Measurements from ENCODE around the gene CAPZA3. TPM values are rescaled to one million over a fixed set of nuclear protein-coding genes. Genes with fewer than 3 reads are reported as not detected.
"Not testable (repeated sequence)": the region's sequence is repeated elsewhere in the genome, so short reads cannot be mapped to it uniquely, and the experiment has no call there.

The CAPZA3 gene
- total RNA-seq, 2 donors from 2014 or later, result 6.4 TPM; not detected in 1

DNA sequence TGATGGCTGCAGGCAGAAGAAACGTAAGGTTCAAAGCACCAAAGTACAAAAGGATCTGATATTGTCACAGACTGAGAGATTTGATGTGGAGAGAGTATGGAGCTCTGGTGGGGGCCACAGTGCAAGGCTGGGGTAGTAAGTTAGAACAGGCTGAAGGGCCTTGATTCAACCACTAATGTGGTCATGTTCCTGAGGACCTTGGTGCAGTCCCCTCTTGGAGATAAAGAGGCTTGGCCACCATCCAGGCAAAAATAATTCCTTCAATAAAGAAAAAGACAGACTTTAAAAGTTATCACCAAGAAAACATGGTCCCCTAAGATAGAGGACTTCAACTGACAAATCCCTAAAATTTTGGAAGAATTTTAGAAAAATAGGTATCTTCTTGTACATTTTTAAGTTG is 17.4 kb downstream of the CAPZA3 start:
- no peaks in the 10 kb centered on the region for H3K36me3 ChIP-seq
- H3K4me3 ChIP-seq, result no peak overlapping the region
- DNase-seq (ENCODE audit: low spot score), result no peak
- no peaks in the 10 kb centered on the region for H3K27me3 ChIP-seq (replicated peaks; ENCODE audit: insufficient read depth)
- TF ChIP-seq POLR2AphosphoS5 (IDR thresholded peaks at IDR 0.05) (no peak), POLR2A (IDR thresholded peaks at IDR 0.05) (no peak)
- TF ChIP-seq, protein P1, sequence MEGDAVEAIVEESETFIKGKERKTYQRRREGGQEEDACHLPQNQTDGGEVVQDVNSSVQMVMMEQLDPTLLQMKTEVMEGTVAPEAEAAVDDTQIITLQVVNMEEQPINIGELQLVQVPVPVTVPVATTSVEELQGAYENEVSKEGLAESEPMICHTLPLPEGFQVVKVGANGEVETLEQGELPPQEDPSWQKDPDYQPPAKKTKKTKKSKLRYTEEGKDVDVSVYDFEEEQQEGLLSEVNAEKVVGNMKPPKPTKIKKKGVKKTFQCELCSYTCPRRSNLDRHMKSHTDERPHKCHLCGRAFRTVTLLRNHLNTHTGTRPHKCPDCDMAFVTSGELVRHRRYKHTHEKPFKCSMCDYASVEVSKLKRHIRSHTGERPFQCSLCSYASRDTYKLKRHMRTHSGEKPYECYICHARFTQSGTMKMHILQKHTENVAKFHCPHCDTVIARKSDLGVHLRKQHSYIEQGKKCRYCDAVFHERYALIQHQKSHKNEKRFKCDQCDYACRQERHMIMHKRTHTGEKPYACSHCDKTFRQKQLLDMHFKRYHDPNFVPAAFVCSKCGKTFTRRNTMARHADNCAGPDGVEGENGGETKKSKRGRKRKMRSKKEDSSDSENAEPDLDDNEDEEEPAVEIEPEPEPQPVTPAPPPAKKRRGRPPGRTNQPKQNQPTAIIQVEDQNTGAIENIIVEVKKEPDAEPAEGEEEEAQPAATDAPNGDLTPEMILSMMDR (IDR thresholded peaks at IDR 0.05), result no peak
- H3K27ac ChIP-seq, result no peak overlapping the region
- H3K9me3 ChIP-seq, result no peaks in the 10 kb centered on the region
- intact Hi-C loops (cut with DNase I), result no loop called here
- H3K4me1 ChIP-seq (replicated peaks), result no peaks in the 10 kb centered on the region
- 91% methylated on average over 1 of the region's 1 CpG for WGBS

GRCh38 chr12:18766479-18766878 is 28.6 kb downstream of the CAPZA3 start:
- H3K27me3 ChIP-seq (replicated peaks; ENCODE audit: insufficient read depth); intact Hi-C loops (cut with DNase I); H3K9me3 ChIP-seq; H3K4me1 ChIP-seq (replicated peaks); H3K27ac ChIP-seq; H3K36me3 ChIP-seq; DNase-seq (ENCODE audit: low spot score); H3K4me3 ChIP-seq: not testable (repeated sequence)
- 69% methylated on average over 1 of the region's 1 CpG for WGBS

DNA sequence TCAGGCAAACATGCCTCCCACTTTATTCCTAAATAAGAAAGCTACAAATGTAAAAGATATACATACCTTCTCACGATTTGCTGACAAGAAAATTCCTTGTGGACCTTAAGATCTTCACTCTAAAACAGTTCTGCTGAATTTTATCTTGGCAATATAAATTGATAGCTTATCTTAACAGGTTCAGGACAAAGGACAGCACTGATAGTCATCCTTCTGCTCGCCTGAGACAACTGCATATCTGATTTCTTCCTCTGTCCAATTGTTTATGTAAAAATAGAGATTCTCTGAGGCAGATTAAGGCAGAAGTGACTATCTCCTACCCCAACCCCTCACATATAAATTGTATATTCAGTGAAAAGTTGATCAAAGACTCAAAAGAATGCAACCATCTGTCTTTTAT is 44.9 kb downstream of the CAPZA3 start:
- no peaks in the 10 kb centered on the region for H3K9me3 ChIP-seq
- H3K4me3 ChIP-seq, result no peak overlapping the region
- no peaks in the 10 kb centered on the region for H3K4me1 ChIP-seq (replicated peaks)
- H3K36me3 ChIP-seq, result no peaks in the 10 kb centered on the region
- intact Hi-C loops (cut with DNase I), result no loop called here
- no peak overlapping the region for H3K27ac ChIP-seq
- no peaks in the 10 kb centered on the region for H3K27me3 ChIP-seq (replicated peaks; ENCODE audit: insufficient read depth)
- no peak for TF ChIP-seq POLR2A (IDR thresholded peaks at IDR 0.05)
- TF ChIP-seq, protein P1 (IDR thresholded peaks at IDR 0.05), result no peak
- no peak for TF ChIP-seq POLR2AphosphoS5 (IDR thresholded peaks at IDR 0.05)
- 44% methylated on average over 2 of the region's 2 CpGs for WGBS
- no peak for DNase-seq (ENCODE audit: low spot score)

- H3K9me3 ChIP-seq; H3K36me3 ChIP-seq; H3K4me3 ChIP-seq; H3K27me3 ChIP-seq (replicated peaks; ENCODE audit: insufficient read depth); H3K4me1 ChIP-seq (replicated peaks); H3K27ac ChIP-seq; intact Hi-C loops (cut with DNase I); DNase-seq (ENCODE audit: low spot score): not testable (repeated sequence)
- 94% methylated on average over 8 of the region's 8 CpGs for WGBS
Measured at GRCh38 chr12:18785465-18785864, 47.5 kb downstream of the CAPZA3 start.

Other genes starting within 250 kb of the CAPZA3 start
- under 1 TPM in 1 of 2 donors, not detected in 1; 0.85 TPM for gene PLCZ1, start 107 bp upstream of the CAPZA3 start, total RNA-seq